T-helper 17 cell (primary cell): ENCODE measurements around the gene PPFIA2. TPM values are rescaled to one million over a fixed set of nuclear protein-coding genes. Genes with fewer than 3 reads are reported as not detected.

ENCODE experiments used
- ATAC-seq: fragments of 150-1000 bp; cut with Tn5 transposase; 2 replicates; pipeline ENCODE4 v1.10.0; 2021; ENCODE audit warnings: mild to moderate bottlenecking, moderate library complexity
- DNase-seq, 3 donors: peaks; one replicate each; pipeline versions ENCODE4 v3.0.0 to v3.0.0-alpha.2; 2020 to 2021
- H3K9me3 ChIP-seq: one replicate; pipeline ENCODE4 v1.7.0; 2013; ENCODE audit warnings: low read length, mild to moderate bottlenecking; ENCODE audit not compliant: control insufficient read depth, poor library complexity, severe bottlenecking
- H3K27ac Mint-ChIP-seq: one replicate; pipeline ENCODE4 v1.8.0; 2022; ENCODE audit warnings: mild to moderate bottlenecking, moderate library complexity, mixed read lengths
- H3K27me3 Mint-ChIP-seq: one replicate; pipeline ENCODE4 v1.8.0; 2022; ENCODE audit warnings: mixed read lengths
- H3K36me3 Mint-ChIP-seq: one replicate; pipeline ENCODE4 v1.8.0; 2022; ENCODE audit warnings: low read depth, mixed read lengths
- H3K4me1 Mint-ChIP-seq: one replicate; pipeline ENCODE4 v1.8.0; 2022; ENCODE audit warnings: mild to moderate bottlenecking, mixed read lengths
- H3K4me3 Mint-ChIP-seq: one replicate; pipeline ENCODE4 v1.8.0; 2022; ENCODE audit warnings: mild to moderate bottlenecking, moderate library complexity, mixed read lengths
- total RNA-seq, 4 donors: library from RNA in 2 of 4; stranded (reverse) in 2 of 4; gene quantifications; one replicate each; pipeline ENCODE4 v1.2.3 and lab custom pipeline; 2022 to 2026

PPFIA2 gene
- total RNA-seq, 2 donors from 2014 or later, result not detected

DNA sequence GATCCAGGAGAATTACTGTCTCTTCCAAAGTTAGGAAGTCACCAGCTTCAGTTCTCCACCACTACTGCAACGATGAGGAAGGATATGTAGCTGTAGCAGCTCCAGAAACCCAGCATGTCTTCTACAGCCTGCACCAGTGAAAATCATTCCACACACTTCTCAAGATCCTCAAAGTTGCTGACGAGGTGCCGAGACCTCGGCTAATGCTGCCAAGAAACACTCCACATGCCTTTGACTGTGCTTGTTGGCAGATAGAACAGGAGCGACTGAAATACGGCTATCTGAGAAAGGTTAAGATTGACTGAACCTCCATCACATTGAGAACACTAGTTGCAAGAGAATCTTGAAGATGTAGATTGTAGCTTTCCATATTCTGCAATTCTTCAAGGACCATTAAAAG is 241.9 kb downstream of the PPFIA2 start:
- ATAC-seq, result no peak
- Mint-ChIP-seq H3K36me3 (no peaks in the 10 kb centered on the region), H3K27me3 (no peaks in the 10 kb centered on the region)

DNA sequence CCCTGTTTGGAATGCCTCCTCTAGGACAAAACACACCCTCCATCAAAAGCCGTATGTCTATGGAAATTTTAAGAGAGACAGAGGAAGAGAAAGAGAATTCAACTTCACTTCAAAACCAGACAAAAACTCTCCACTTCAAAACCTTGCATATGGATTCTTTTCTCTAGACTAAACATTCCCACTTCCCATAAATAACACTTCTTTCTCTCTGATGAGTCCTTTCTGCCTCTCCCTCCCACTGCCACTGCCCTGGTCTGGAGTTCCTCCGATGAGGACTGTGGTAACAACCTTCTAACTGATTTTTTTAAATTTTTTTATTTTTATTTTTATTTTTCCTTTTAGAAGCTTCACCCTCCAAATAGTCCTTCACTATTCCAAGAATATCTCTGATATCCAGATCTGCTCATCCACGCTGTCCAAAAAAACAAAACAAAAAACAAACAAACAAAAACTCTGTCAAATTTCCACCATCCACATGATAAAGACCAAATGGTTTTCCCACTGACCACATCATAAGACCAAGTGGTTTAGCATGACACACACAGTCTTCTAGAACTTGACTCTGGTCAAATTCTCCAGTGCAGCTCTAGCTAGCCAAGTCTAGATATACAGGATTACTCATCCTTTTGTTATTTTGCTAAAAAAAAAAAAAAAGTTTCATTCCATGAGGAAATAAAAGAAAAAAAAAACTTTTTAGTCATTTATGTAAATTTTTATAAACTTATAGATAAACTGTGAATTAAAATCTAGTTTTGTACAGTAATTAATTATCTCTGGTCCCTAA is 256.0 kb downstream of the PPFIA2 start:
- H3K9me3 ChIP-seq, result no peaks in the 10 kb centered on the region
- ATAC-seq (no peak), DNase-seq (no peak)
- Mint-ChIP-seq H3K4me1 (no peaks in the 10 kb centered on the region), H3K27me3 (no peaks in the 10 kb centered on the region), H3K4me3 (no peak overlapping the region), H3K27ac (no peak overlapping the region), H3K36me3 (no peaks in the 10 kb centered on the region)

More for the DNA sequence above, 241.9 kb downstream of the PPFIA2 start:
- no peaks in the 10 kb centered on the region for H3K9me3 ChIP-seq
- Mint-ChIP-seq H3K27ac (no peak overlapping the region), H3K4me1 (peaks cover 3% of the 10 kb centered on the region), H3K4me3 (no peak overlapping the region)
- no peak for DNase-seq

DNA sequence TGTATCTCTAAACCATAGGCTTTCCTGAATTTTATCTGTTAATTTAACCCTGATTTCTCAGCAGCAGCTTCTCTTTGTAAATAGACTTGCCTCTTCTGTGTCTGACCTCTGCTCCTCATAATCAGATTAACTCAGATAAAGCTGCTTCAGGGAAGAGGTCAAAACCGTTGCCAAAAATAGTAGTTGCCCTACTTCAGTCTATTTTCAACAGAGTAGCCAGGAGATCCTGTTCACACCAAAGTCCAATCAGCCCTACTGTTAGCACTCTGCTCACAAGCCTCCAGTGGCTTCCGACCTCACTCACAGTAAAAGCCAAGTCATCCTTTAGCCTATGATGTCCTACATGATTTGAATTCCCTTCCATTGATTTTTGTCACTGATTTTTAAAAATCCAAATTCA is 258.4 kb downstream of the PPFIA2 start:
- H3K36me3 Mint-ChIP-seq, result no peaks in the 10 kb centered on the region
- no peaks in the 10 kb centered on the region for H3K9me3 ChIP-seq
- ATAC-seq (no peak), DNase-seq (no peak)
- H3K4me1 Mint-ChIP-seq, result no peaks in the 10 kb centered on the region
- no peaks in the 10 kb centered on the region for H3K27me3 Mint-ChIP-seq
- H3K27ac Mint-ChIP-seq, result no peak overlapping the region
- H3K4me3 Mint-ChIP-seq, result no peak overlapping the region

DNA sequence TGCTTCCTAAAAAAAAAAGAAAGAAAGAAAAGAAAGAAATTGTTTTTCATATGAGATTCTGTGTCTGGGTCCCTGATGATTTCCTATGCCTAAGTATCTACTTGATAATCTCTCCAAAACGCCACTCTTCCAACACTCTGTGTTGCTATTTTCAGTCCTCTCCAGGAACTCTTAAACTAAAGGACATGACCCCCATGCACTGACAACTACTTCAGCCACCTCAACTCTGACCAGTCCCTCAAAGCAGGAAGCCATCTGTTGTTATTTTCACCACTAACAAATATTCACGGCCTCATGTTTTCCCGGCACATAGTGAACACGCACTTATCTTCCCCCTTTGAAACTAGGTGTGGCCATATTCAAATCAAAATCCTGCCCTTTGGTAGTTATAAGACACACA is 259.3 kb downstream of the PPFIA2 start:
- Mint-ChIP-seq H3K27ac (no peak overlapping the region), H3K4me3 (no peak overlapping the region), H3K4me1 (no peaks in the 10 kb centered on the region), H3K36me3 (no peaks in the 10 kb centered on the region), H3K27me3 (no peaks in the 10 kb centered on the region)
- ATAC-seq (no peak), DNase-seq (no peak)
- H3K9me3 ChIP-seq, result no peaks in the 10 kb centered on the region

DNA sequence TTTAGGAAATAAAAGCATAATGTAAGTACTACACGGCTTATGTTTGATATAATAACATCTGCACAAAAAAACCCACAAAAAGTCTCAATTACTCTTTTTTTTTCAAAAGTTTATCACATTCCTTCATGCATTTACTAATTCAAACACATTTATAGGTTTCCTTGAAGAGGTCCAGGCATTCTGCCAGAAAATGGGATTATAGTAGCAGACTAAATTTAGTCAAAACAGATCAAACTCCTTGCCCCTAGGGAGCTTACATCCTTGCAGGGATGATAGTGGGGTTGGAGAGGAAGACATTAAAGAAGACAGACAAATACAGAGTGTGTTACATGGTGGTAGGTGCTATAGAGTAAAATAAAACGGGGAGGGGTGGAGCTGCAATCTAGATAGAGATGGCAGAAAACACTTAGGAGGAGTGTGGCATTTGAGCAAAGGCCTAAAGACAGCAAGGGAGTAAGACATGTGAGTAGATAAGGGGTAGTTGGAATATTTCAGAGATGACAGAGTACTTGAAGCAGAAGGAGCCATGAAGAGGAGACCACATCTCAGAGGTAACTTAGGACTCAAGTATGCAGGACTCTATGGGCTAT is 266.9 kb downstream of the PPFIA2 start:
- no peaks in the 10 kb centered on the region for H3K4me1 Mint-ChIP-seq
- no peaks in the 10 kb centered on the region for H3K9me3 ChIP-seq
- no peak for DNase-seq
- no peak overlapping the region for H3K4me3 Mint-ChIP-seq
- H3K36me3 Mint-ChIP-seq, result no peaks in the 10 kb centered on the region
- H3K27ac Mint-ChIP-seq, result no peak overlapping the region
- H3K27me3 Mint-ChIP-seq, result no peaks in the 10 kb centered on the region
- no peak for ATAC-seq

DNA sequence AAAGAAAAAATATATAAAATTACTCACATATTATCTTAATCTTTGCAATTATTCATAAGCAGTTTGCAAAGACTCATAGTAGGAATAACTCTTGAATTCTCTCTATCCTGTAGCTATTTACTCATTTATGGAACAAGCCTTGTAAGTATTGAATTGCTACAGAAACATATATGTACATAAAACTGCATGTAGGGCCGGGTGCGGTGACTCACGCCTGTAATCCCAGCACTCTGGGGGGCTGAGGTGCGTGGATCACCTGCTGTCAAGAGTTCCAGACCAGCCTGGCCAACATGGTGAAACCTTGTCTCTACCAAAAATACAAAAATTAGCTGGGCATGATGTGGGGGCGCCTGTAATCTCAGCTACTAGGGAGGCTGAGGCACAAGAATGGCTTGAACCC is 286.2 kb downstream of the PPFIA2 start:
- no peaks in the 10 kb centered on the region for H3K27me3 Mint-ChIP-seq
- ATAC-seq (no peak), DNase-seq (no peak)
- no peaks in the 10 kb centered on the region for H3K9me3 ChIP-seq
- no peak overlapping the region for H3K4me3 Mint-ChIP-seq
- no peaks in the 10 kb centered on the region for H3K36me3 Mint-ChIP-seq
- no peaks in the 10 kb centered on the region for H3K4me1 Mint-ChIP-seq
- H3K27ac Mint-ChIP-seq, result no peak overlapping the region

DNA sequence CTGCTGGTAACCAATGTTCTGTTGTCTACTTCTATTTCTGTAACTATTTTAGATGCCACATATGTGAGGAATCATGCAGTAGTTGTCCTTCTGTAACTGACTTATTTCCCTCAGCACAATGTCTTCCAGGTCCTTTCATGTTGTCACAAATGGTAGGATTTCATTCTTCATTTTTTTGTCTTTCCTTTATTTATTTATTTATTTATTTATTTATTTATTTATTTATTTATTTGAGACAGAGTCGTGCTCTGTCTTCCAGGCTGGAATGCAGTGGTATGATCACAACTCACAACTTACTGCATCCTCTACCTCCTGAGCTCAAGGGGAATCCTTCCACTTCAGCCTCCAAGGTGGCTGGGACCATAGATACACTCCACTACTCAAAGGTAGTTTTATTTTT is 288.2 kb downstream of the PPFIA2 start:
- no peak for ATAC-seq
- Mint-ChIP-seq H3K36me3 (no peaks in the 10 kb centered on the region), H3K27me3 (no peaks in the 10 kb centered on the region), H3K4me3 (no peak overlapping the region), H3K4me1 (no peaks in the 10 kb centered on the region), H3K27ac (no peak overlapping the region)
- H3K9me3 ChIP-seq, result no peaks in the 10 kb centered on the region
- no peak for DNase-seq

DNA sequence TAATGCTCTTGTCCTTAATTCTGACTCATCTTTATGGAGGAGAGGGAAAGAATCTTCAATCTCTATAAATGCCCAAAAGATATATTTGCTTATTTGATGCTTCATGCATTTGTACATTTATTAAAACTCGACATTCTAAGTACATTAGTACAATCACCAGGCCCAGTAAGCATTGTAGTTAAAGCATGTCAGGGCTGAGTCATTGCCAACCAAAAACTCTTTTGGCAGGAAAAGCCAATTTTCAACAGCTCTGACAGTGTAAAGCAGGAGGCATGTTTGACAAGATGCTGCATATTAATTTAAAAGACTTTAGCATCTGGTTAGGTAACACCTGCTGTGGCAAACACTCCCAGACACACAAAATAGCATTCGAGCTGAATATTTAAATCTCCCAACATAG is 290.9 kb downstream of the PPFIA2 start:
- Mint-ChIP-seq H3K36me3 (no peaks in the 10 kb centered on the region), H3K27me3 (no peaks in the 10 kb centered on the region), H3K27ac (no peak overlapping the region), H3K4me1 (no peaks in the 10 kb centered on the region), H3K4me3 (no peak overlapping the region)
- no peaks in the 10 kb centered on the region for H3K9me3 ChIP-seq
- DNase-seq (no peak), ATAC-seq (no peak)

DNA sequence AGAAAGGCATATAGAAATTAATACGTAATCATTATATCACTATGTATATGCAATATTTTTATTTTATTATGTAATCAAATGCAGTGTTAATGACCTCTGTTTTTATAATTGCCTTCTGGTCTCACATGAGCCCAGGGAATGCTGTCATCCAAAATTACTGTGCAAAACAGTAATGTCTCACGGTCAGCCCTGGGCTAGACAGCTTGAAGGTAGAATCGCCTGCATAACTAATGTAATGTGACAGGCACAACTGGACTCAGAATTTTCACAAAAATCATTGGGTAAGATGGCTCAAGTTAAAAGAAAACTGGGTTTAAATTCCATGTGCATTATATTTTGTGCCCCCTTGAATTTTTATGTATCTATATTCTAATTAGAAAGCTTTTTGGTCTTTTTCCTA is 293.3 kb downstream of the PPFIA2 start:
- Mint-ChIP-seq H3K27me3 (no peaks in the 10 kb centered on the region), H3K4me3 (no peak overlapping the region), H3K27ac (no peak overlapping the region), H3K4me1 (no peaks in the 10 kb centered on the region), H3K36me3 (no peaks in the 10 kb centered on the region)
- H3K9me3 ChIP-seq, result no peaks in the 10 kb centered on the region
- DNase-seq (no peak), ATAC-seq (no peak)

DNA sequence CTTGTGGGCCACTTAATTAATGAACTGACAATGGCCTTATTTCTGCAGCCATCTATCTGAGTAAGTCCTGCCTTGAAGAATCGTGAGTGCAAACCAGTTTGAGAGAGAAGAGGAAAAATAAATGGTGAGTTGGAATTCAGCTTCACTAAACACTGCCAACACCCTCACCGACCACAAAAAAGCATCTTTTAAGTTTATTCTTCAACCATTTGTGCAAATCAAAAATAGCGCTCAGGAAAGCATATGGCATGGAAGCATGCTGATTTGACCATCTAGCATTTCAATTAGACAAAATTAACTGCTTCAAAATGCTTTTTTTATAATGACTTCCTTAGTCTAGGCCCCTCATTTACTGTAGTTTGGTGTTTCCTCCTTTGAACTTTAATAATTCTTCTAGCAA is 294.0 kb downstream of the PPFIA2 start:
- DNase-seq (no peak), ATAC-seq (no peak)
- H3K27ac Mint-ChIP-seq, result no peak overlapping the region
- no peaks in the 10 kb centered on the region for H3K4me1 Mint-ChIP-seq
- H3K36me3 Mint-ChIP-seq, result no peaks in the 10 kb centered on the region
- H3K4me3 Mint-ChIP-seq, result no peak overlapping the region
- no peaks in the 10 kb centered on the region for H3K27me3 Mint-ChIP-seq
- no peaks in the 10 kb centered on the region for H3K9me3 ChIP-seq

DNA sequence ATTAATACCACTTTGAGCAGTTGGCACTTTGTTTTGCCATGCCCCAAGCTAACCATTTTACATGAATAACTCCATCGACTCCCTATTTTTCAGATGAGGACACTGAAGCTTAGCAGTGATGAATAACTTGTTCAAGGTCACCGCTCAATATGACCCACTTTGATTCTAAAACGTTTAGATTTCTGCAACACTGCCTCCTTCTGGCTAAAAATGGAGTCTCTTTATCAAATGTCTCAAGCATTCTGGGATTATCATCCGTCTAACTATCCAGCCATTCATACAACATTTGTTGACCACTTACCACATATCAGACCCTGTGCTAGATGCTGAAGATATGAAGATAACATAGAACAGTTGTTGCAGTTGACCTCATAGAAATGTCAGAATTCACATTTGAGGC is 298.0 kb downstream of the PPFIA2 start:
- H3K4me1 Mint-ChIP-seq, result no peaks in the 10 kb centered on the region

DNA sequence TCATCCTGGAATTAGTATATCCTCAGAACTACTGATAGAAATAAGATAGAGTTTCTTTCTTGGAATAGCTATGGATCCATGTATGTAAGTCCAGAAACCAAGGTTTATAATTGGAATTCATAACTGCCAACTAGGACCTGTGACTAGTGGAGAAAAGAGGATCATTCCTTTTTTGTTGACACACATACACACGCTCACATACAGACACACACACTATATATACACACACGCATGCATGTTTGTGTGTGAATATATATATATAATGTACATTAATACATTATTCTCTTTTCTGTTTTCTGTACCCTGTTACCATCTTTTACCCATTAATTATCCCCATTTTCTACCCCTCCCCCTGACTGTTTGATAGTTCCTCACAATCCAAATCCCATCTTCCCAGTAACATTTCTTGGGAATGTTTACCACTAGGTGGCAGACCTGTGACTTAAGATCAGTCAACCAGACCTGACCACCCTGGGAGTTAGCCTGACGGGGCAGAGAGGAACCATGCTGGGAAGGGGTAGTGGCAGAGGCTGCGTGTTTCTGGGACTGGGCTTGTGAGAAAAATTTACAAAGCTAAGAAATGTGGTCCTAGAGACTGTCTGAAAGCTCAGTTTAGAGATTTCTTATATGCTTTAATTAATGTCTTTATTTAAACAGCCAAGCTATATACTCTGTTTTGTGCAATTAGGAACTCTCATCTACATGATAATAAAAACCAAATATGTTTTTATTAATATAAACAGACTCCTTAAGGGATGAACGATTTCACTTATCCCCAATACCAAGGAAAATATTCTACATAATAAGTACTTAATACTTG is 308.0 kb downstream of the PPFIA2 start:
- Mint-ChIP-seq H3K4me1 (no peaks in the 10 kb centered on the region), H3K4me3 (no peak overlapping the region), H3K27me3 (no peaks in the 10 kb centered on the region), H3K27ac (no peak overlapping the region), H3K36me3 (no peaks in the 10 kb centered on the region)
- DNase-seq, result no peak
- no peaks in the 10 kb centered on the region for H3K9me3 ChIP-seq
- no peak for ATAC-seq

More for the DNA sequence above, 298.0 kb downstream of the PPFIA2 start:
- Mint-ChIP-seq H3K27ac (no peak overlapping the region), H3K36me3 (no peaks in the 10 kb centered on the region), H3K27me3 (no peaks in the 10 kb centered on the region), H3K4me3 (no peak overlapping the region)
- DNase-seq, result no peak
- ATAC-seq, result no peak
- no peaks in the 10 kb centered on the region for H3K9me3 ChIP-seq

DNA sequence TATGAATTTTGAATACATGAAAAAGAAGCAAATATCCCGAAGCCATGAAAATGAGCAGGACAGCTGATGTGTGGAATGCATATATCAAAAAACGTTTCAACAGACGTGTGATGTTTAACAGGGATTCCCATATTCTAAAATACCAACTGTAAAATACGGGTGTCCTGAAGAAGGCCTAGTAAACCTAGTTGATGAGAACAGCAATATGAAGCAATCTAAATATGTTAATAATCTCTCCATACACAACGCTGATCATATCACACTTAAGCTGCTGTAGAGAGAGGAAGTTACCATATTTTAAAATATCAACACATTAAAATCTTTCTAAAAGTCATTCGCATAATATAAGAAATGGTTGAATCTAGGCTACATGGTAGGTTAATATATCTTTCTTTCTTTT is 317.5 kb downstream of the PPFIA2 start:
- H3K27ac Mint-ChIP-seq, result no peak overlapping the region
- no peaks in the 10 kb centered on the region for H3K27me3 Mint-ChIP-seq
- no peaks in the 10 kb centered on the region for H3K9me3 ChIP-seq
- no peaks in the 10 kb centered on the region for H3K36me3 Mint-ChIP-seq
- H3K4me1 Mint-ChIP-seq, result no peaks in the 10 kb centered on the region
- DNase-seq (no peak), ATAC-seq (no peak)
- no peak overlapping the region for H3K4me3 Mint-ChIP-seq
